Astrocyte (in vitro differentiated cells and primary cell): Measurements from ENCODE around the gene CHTOP. TPM values are rescaled to one million over a fixed set of nuclear protein-coding genes. Genes with fewer than 3 reads are reported as not detected.

ENCODE experiments used
- DNase-seq: peaks from one replicate; pipeline ENCODE4 v3.0.0-alpha.2; 2010; ENCODE audit warnings: low read depth
- FAIRE-seq: peaks from 2 replicates; lab custom pipeline; 2011; peaks lifted over from hg19 to GRCh38; lab: Jason Lieb, UNC
- H2AFZ ChIP-seq: 2 replicates; pipeline ENCODE4 v1.6.0; 2012; ENCODE audit warnings: low read depth, low read length, inconsistent platforms
- H3K27ac ChIP-seq: 2 replicates; pipeline ENCODE4 v1.5.1; 2011; ENCODE audit warnings: low read depth, low read length, inconsistent platforms
- H3K27me3 ChIP-seq: 2 replicates; pipeline ENCODE4 v1.6.0; 2011; ENCODE audit warnings: low read length, inconsistent platforms; ENCODE audit not compliant: insufficient read depth
- H3K36me3 ChIP-seq: 2 replicates; pipeline ENCODE4 v1.5.1; 2011; ENCODE audit warnings: low read length, inconsistent platforms; ENCODE audit not compliant: insufficient read depth
- H3K4me1 ChIP-seq: 2 replicates; pipeline ENCODE4 v1.5.1; 2011; ENCODE audit warnings: low read length, inconsistent platforms; ENCODE audit not compliant: insufficient read depth
- H3K4me2 ChIP-seq: 2 replicates; pipeline ENCODE4 v1.6.0; 2012; ENCODE audit warnings: low read length, inconsistent platforms
- H3K4me3 ChIP-seq: 2 replicates; pipeline ENCODE4 v1.5.1; 2011; ENCODE audit warnings: low read depth, mild to moderate bottlenecking, low read length, inconsistent platforms; ENCODE audit not compliant: insufficient read depth
- H3K79me2 ChIP-seq: 2 replicates; pipeline ENCODE4 v1.6.0; 2012; ENCODE audit warnings: mild to moderate bottlenecking, low read length, inconsistent platforms; ENCODE audit not compliant: insufficient read depth
- H3K9ac ChIP-seq: 2 replicates; pipeline ENCODE4 v1.6.0; 2012; ENCODE audit warnings: mild to moderate bottlenecking, low read length, inconsistent platforms
- H3K9me3 ChIP-seq: 2 replicates; pipeline ENCODE4 v1.5.1; 2012; ENCODE audit warnings: low read depth, mild to moderate bottlenecking, low read length, inconsistent platforms; ENCODE audit not compliant: insufficient read depth
- H4K20me1 ChIP-seq: 2 replicates; pipeline ENCODE4 v1.6.0; 2012; ENCODE audit warnings: low read length, inconsistent platforms; ENCODE audit not compliant: insufficient read depth
- H3K27ac Mint-ChIP-seq: one replicate; pipeline ENCODE4 v1.8.0; 2021; ENCODE audit warnings: mild to moderate bottlenecking, mixed read lengths; ENCODE audit not compliant: unreplicated experiment
- H3K27me3 Mint-ChIP-seq: one replicate; pipeline ENCODE4 v1.8.0; 2021; ENCODE audit warnings: low read depth, mixed read lengths; ENCODE audit not compliant: unreplicated experiment
- H3K36me3 Mint-ChIP-seq: one replicate; pipeline ENCODE4 v1.8.0; 2021; ENCODE audit warnings: low read depth, mixed read lengths; ENCODE audit not compliant: unreplicated experiment
- H3K4me1 Mint-ChIP-seq: one replicate; pipeline ENCODE4 v1.8.0; 2021; ENCODE audit warnings: low read depth, mixed read lengths; ENCODE audit not compliant: unreplicated experiment
- H3K4me3 Mint-ChIP-seq: one replicate; pipeline ENCODE4 v1.8.0; 2021; ENCODE audit warnings: mild to moderate bottlenecking, moderate library complexity, mixed read lengths; ENCODE audit not compliant: unreplicated experiment
- H3K9me3 Mint-ChIP-seq: one replicate; pipeline ENCODE4 v1.8.0; 2021; ENCODE audit warnings: mild to moderate bottlenecking, mixed read lengths; ENCODE audit not compliant: unreplicated experiment
- EZH2 ChIP-seq: IDR thresholded peaks from 2 replicates; pipeline ENCODE4 v1.6.1; 2012; ENCODE audit warnings: mild to moderate bottlenecking, low read length, inconsistent platforms; ENCODE audit not compliant: insufficient read depth
- total RNA-seq: library from RNA; stranded (reverse); gene quantifications from 2 replicates; pipeline ENCODE4 v1.2.1, GENCODE V29; 2021
- TF ChIP-seq, protein P1 (sequence below): IDR thresholded peaks from 2 replicates; pipeline ENCODE4 v1.5.1; 2011; ENCODE audit warnings: low read depth, mild to moderate bottlenecking, inconsistent platforms, low read length, moderate library complexity; ENCODE audit not compliant: insufficient read depth

The CHTOP gene
- total RNA-seq, 1 donor from 2014 or later: 56.4 TPM

- Histone ChIP-seq H3K4me1 (peaks cover 6% of the 10 kb centered on the region), H3K4me2 (no peak overlapping the region), H3K79me2 (no peaks in the 10 kb centered on the region), H3K9ac (no peak overlapping the region), H2AFZ (no peak overlapping the region), H3K4me3 (no peak overlapping the region), H3K9me3 (no peaks in the 10 kb centered on the region), H4K20me1 (no peaks in the 10 kb centered on the region), H3K27me3 (no peaks in the 10 kb centered on the region), H3K36me3 (no peaks in the 10 kb centered on the region), H3K27ac (no peak overlapping the region)
- H3K9me3 Mint-ChIP-seq: peaks cover 2% of the 10 kb centered on the region
- FAIRE-seq: no peak
- peaks cover 1% of the 10 kb centered on the region for H3K36me3 Mint-ChIP-seq
- TF ChIP-seq, protein P1, sequence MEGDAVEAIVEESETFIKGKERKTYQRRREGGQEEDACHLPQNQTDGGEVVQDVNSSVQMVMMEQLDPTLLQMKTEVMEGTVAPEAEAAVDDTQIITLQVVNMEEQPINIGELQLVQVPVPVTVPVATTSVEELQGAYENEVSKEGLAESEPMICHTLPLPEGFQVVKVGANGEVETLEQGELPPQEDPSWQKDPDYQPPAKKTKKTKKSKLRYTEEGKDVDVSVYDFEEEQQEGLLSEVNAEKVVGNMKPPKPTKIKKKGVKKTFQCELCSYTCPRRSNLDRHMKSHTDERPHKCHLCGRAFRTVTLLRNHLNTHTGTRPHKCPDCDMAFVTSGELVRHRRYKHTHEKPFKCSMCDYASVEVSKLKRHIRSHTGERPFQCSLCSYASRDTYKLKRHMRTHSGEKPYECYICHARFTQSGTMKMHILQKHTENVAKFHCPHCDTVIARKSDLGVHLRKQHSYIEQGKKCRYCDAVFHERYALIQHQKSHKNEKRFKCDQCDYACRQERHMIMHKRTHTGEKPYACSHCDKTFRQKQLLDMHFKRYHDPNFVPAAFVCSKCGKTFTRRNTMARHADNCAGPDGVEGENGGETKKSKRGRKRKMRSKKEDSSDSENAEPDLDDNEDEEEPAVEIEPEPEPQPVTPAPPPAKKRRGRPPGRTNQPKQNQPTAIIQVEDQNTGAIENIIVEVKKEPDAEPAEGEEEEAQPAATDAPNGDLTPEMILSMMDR: no peak
- no peak for TF ChIP-seq EZH2
- no peak for DNase-seq
- H3K27me3 Mint-ChIP-seq: no peaks in the 10 kb centered on the region
- H3K4me3 Mint-ChIP-seq: no peak overlapping the region
- H3K27ac Mint-ChIP-seq: no peak overlapping the region
- H3K4me1 Mint-ChIP-seq: peaks cover 9% of the 10 kb centered on the region
These were observed 17.9 kb downstream of the CHTOP start for GRCh38 chr1:153651771-153652170.

GRCh38 chr1:153652805-153653500 is 19.1 kb downstream of the CHTOP start:
- peak overlapping the region; percentile 20 for H3K27ac ChIP-seq
- H3K4me3 ChIP-seq: no peak overlapping the region
- H3K4me3 Mint-ChIP-seq: no peak overlapping the region
- peak overlapping the region; percentile 26 for H3K4me2 ChIP-seq
- peaks cover 2% of the 10 kb centered on the region for H3K9me3 Mint-ChIP-seq
- no peak for FAIRE-seq
- no peak overlapping the region for H3K9ac ChIP-seq
- no peak overlapping the region for H2AFZ ChIP-seq
- no peaks in the 10 kb centered on the region for H3K79me2 ChIP-seq
- peaks cover 6% of the 10 kb centered on the region for H3K4me1 ChIP-seq
- H3K36me3 Mint-ChIP-seq: no peaks in the 10 kb centered on the region
- H4K20me1 ChIP-seq: no peaks in the 10 kb centered on the region
- no peak overlapping the region for H3K27ac Mint-ChIP-seq
- no peaks in the 10 kb centered on the region for H3K27me3 ChIP-seq
- TF ChIP-seq, protein P1: no peak
- no peak for TF ChIP-seq EZH2
- H3K9me3 ChIP-seq: no peaks in the 10 kb centered on the region
- no peaks in the 10 kb centered on the region for H3K27me3 Mint-ChIP-seq
- H3K4me1 Mint-ChIP-seq: peaks cover 6% of the 10 kb centered on the region
- DNase-seq: peak; percentile 51
- no peaks in the 10 kb centered on the region for H3K36me3 ChIP-seq

DNA sequence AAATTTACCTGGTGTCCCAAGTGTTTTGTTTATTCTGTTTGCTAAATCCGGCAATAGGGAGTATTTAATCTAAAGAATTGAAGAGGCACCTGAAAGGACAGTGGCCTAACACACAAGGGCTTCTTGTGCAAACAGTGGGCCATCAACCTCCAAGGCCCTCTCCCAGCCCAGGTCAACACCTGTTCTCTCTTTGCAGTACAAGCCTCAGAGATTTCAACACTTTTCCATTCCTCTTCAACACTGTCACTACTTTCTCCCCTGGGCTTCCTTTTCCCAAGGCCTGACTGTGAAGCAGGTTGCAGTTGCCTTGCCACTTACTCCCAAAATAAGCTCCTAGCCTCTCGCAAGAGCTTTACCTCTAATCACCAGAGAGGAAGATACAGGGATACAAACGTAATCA is 21.5 kb downstream of the CHTOP start:
- Histone ChIP-seq H3K4me1 (peaks cover 9% of the 10 kb centered on the region), H4K20me1 (peaks cover 10% of the 10 kb centered on the region), H3K4me2 (no peak overlapping the region), H3K9ac (no peak overlapping the region), H3K36me3 (no peaks in the 10 kb centered on the region), H3K27me3 (no peaks in the 10 kb centered on the region), H3K27ac (no peak overlapping the region), H3K9me3 (no peaks in the 10 kb centered on the region), H3K4me3 (no peak overlapping the region), H2AFZ (no peak overlapping the region), H3K79me2 (peaks cover 15% of the 10 kb centered on the region)
- Mint-ChIP-seq H3K27me3 (no peaks in the 10 kb centered on the region), H3K36me3 (peaks cover 2% of the 10 kb centered on the region), H3K9me3 (peaks cover 2% of the 10 kb centered on the region), H3K4me1 (peaks cover 10% of the 10 kb centered on the region), H3K4me3 (no peak overlapping the region), H3K27ac (no peak overlapping the region)
- FAIRE-seq (no peak), DNase-seq (no peak)
- no peak for TF ChIP-seq EZH2
